K562 (cell line): ENCODE data around the gene NIM1K.
A peak's percentile ranks its signal among the peaks of the same experiment; 100 is the strongest.

Experiments used
- NFXL1 ChIP-seq: fragments of 450-650 bp; formaldehyde crosslinking; IDR thresholded peaks from 2 replicates; pipeline ENCODE4 v1.4.0; 2021; ENCODE audit warnings: mild to moderate bottlenecking
- TAL1 ChIP-seq: fragments of 450-650 bp; IDR thresholded peaks from 2 replicates; pipeline ENCODE4 v1.6.1; 2016; ENCODE audit warnings: mild to moderate bottlenecking
- ZNF143 ChIP-seq: sonication (generic); formaldehyde crosslinking; IDR thresholded peaks from 2 replicates; pipeline ENCODE4 v1.9.0; 2022; ENCODE audit warnings: mild to moderate bottlenecking, missing genetic modification reagents

GRCh38 chr5:43268188-43268820 is 76.3 kb downstream of the NIM1K start:
- TF ChIP-seq TAL1 (peak; percentile 76), NFXL1 (CRISPR knock-in tag) (no peak), ZNF143 (no peak)
